ENCODE results near the gene SPACA4. TPM values are rescaled to one million over a fixed set of nuclear protein-coding genes. Genes with fewer than 3 reads are reported as not detected.

Gene SPACA4
- total RNA-seq, 1 experiment from 2014 or later = not detected

DNA sequence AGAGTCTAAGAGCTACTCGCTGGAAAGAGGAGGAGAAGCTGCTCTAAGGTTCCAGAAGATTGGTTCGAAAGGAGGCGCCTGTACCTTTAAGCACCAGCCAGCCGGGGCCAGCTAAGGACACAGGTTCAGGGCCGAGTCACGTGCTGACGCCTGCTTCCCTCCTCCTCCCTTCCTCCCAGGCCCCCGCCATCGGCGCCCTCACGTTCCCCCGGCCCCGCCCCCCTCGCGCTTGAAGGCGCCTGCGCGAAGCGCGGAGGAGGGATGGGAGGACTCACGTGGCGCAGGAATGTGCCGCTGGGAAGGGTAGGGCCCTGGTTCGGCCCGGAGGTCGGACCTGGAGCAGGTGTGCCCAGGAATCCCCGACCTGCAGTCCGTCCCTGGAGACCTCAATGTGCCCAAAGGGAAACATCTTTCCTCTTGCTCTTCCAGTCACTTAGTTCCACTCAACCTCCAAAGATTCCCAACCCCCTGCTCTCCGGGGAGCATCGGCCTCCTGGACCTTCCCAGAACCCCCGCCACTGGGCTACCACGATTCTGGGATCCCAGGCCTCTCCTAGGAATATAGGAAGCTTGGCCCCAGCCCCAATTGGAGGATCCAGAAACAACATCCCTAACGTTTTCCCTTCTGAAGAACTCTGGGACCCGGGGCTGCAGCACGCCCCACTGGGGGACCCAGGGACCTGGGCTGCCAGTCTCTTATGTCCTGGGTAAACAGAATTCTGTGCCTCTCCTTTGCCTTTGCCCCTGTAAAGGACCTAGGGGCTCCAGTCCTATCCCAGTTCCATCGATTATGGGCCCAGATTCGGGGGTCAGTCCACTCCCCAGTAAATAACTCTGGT, 28.1 kb downstream of the SPACA4 start:
- peaks cover 8% of the 10 kb centered on the region for H3K27me3 Mint-ChIP-seq (ENCODE audit: low read depth)
- H3K9me3 Mint-ChIP-seq = no peaks in the 10 kb centered on the region
- ChIA-PET POLR2A (interaction anchor here (0.7 to 1.1 kb wide), 4 partner anchors 10 to 19 kb away, joined by 3 to 8 read pairs (median 4); partner anchors contain the start of genes CA11, RPL18 and SPHK2), CTCF (interaction anchor here (0.6 to 2.3 kb wide), 6 partner anchors 11 to 208 kb away, joined by 3 to 8 read pairs (median 4); partner anchors contain the start of gene CA11)
- peak overlapping the region; percentile 95 for H3K27ac Mint-ChIP-seq
- ATAC-seq (peak; percentile 4), DNase-seq (ENCODE audit: low spot score) (peak; percentile 98)
- peaks cover 46% of the 10 kb centered on the region for H3K4me1 Mint-ChIP-seq
- peak overlapping the region; percentile 63 for H3K4me3 Mint-ChIP-seq
- peaks cover 5% of the 10 kb centered on the region; the same call in 1 of the 2 replicates for H3K36me3 Mint-ChIP-seq
- TF ChIP-seq ZNF671 (CRISPR knock-in tag; IDR thresholded peaks at IDR 0.05) = no peak
- TF ChIP-seq, protein P1, sequence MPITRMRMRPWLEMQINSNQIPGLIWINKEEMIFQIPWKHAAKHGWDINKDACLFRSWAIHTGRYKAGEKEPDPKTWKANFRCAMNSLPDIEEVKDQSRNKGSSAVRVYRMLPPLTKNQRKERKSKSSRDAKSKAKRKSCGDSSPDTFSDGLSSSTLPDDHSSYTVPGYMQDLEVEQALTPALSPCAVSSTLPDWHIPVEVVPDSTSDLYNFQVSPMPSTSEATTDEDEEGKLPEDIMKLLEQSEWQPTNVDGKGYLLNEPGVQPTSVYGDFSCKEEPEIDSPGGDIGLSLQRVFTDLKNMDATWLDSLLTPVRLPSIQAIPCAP (CRISPR knock-in tag; IDR thresholded peaks at IDR 0.05) = no peak
- TF ChIP-seq TEAD1 (CRISPR knock-in tag; IDR thresholded peaks at IDR 0.05) = peak; percentile 94
- TF ChIP-seq, protein P2, sequence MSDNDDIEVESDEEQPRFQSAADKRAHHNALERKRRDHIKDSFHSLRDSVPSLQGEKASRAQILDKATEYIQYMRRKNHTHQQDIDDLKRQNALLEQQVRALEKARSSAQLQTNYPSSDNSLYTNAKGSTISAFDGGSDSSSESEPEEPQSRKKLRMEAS (CRISPR knock-in tag; IDR thresholded peaks at IDR 0.05) = peak; percentile 82
- TF ChIP-seq JUN (CRISPR knock-in tag; IDR thresholded peaks at IDR 0.05) = no peak
- no peak for TF ChIP-seq EMX1 (CRISPR knock-in tag; IDR thresholded peaks at IDR 0.05)
- TF ChIP-seq, protein P3, sequence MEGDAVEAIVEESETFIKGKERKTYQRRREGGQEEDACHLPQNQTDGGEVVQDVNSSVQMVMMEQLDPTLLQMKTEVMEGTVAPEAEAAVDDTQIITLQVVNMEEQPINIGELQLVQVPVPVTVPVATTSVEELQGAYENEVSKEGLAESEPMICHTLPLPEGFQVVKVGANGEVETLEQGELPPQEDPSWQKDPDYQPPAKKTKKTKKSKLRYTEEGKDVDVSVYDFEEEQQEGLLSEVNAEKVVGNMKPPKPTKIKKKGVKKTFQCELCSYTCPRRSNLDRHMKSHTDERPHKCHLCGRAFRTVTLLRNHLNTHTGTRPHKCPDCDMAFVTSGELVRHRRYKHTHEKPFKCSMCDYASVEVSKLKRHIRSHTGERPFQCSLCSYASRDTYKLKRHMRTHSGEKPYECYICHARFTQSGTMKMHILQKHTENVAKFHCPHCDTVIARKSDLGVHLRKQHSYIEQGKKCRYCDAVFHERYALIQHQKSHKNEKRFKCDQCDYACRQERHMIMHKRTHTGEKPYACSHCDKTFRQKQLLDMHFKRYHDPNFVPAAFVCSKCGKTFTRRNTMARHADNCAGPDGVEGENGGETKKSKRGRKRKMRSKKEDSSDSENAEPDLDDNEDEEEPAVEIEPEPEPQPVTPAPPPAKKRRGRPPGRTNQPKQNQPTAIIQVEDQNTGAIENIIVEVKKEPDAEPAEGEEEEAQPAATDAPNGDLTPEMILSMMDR (IDR thresholded peaks at IDR 0.05) = no peak
- TF ChIP-seq, protein P4, sequence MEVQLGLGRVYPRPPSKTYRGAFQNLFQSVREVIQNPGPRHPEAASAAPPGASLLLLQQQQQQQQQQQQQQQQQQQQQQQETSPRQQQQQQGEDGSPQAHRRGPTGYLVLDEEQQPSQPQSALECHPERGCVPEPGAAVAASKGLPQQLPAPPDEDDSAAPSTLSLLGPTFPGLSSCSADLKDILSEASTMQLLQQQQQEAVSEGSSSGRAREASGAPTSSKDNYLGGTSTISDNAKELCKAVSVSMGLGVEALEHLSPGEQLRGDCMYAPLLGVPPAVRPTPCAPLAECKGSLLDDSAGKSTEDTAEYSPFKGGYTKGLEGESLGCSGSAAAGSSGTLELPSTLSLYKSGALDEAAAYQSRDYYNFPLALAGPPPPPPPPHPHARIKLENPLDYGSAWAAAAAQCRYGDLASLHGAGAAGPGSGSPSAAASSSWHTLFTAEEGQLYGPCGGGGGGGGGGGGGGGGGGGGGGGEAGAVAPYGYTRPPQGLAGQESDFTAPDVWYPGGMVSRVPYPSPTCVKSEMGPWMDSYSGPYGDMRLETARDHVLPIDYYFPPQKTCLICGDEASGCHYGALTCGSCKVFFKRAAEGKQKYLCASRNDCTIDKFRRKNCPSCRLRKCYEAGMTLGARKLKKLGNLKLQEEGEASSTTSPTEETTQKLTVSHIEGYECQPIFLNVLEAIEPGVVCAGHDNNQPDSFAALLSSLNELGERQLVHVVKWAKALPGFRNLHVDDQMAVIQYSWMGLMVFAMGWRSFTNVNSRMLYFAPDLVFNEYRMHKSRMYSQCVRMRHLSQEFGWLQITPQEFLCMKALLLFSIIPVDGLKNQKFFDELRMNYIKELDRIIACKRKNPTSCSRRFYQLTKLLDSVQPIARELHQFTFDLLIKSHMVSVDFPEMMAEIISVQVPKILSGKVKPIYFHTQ (CRISPR knock-in tag; IDR thresholded peaks at IDR 0.05) = no peak
- no peak for TF ChIP-seq ZNF416 (CRISPR knock-in tag; IDR thresholded peaks at IDR 0.05)
- no peak for TF ChIP-seq IRF2 (CRISPR knock-in tag; IDR thresholded peaks at IDR 0.05; ENCODE audit: borderline replicate concordance, low read depth)
- TF ChIP-seq, protein P5, sequence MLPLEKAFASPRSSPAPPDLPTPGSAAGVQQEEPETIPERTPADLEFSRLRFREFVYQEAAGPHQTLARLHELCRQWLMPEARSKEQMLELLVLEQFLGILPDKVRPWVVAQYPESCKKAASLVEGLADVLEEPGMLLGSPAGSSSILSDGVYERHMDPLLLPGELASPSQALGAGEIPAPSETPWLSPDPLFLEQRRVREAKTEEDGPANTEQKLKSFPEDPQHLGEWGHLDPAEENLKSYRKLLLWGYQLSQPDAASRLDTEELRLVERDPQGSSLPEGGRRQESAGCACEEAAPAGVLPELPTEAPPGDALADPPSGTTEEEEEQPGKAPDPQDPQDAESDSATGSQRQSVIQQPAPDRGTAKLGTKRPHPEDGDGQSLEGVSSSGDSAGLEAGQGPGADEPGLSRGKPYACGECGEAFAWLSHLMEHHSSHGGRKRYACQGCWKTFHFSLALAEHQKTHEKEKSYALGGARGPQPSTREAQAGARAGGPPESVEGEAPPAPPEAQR (CRISPR knock-in tag; IDR thresholded peaks at IDR 0.05) = no peak
- TF ChIP-seq, protein P6, sequence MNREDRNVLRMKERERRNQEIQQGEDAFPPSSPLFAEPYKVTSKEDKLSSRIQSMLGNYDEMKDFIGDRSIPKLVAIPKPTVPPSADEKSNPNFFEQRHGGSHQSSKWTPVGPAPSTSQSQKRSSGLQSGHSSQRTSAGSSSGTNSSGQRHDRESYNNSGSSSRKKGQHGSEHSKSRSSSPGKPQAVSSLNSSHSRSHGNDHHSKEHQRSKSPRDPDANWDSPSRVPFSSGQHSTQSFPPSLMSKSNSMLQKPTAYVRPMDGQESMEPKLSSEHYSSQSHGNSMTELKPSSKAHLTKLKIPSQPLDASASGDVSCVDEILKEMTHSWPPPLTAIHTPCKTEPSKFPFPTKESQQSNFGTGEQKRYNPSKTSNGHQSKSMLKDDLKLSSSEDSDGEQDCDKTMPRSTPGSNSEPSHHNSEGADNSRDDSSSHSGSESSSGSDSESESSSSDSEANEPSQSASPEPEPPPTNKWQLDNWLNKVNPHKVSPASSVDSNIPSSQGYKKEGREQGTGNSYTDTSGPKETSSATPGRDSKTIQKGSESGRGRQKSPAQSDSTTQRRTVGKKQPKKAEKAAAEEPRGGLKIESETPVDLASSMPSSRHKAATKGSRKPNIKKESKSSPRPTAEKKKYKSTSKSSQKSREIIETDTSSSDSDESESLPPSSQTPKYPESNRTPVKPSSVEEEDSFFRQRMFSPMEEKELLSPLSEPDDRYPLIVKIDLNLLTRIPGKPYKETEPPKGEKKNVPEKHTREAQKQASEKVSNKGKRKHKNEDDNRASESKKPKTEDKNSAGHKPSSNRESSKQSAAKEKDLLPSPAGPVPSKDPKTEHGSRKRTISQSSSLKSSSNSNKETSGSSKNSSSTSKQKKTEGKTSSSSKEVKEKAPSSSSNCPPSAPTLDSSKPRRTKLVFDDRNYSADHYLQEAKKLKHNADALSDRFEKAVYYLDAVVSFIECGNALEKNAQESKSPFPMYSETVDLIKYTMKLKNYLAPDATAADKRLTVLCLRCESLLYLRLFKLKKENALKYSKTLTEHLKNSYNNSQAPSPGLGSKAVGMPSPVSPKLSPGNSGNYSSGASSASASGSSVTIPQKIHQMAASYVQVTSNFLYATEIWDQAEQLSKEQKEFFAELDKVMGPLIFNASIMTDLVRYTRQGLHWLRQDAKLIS (CRISPR knock-in tag; IDR thresholded peaks at IDR 0.05; ENCODE audit: borderline replicate concordance) = no peak
- TF ChIP-seq, protein P7, sequence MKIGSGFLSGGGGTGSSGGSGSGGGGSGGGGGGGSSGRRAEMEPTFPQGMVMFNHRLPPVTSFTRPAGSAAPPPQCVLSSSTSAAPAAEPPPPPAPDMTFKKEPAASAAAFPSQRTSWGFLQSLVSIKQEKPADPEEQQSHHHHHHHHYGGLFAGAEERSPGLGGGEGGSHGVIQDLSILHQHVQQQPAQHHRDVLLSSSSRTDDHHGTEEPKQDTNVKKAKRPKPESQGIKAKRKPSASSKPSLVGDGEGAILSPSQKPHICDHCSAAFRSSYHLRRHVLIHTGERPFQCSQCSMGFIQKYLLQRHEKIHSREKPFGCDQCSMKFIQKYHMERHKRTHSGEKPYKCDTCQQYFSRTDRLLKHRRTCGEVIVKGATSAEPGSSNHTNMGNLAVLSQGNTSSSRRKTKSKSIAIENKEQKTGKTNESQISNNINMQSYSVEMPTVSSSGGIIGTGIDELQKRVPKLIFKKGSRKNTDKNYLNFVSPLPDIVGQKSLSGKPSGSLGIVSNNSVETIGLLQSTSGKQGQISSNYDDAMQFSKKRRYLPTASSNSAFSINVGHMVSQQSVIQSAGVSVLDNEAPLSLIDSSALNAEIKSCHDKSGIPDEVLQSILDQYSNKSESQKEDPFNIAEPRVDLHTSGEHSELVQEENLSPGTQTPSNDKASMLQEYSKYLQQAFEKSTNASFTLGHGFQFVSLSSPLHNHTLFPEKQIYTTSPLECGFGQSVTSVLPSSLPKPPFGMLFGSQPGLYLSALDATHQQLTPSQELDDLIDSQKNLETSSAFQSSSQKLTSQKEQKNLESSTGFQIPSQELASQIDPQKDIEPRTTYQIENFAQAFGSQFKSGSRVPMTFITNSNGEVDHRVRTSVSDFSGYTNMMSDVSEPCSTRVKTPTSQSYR (CRISPR knock-in tag; IDR thresholded peaks at IDR 0.05) = 0 out of 2 replicates have a peak, but pooled peaks have one; percentile 50
- TF ChIP-seq, protein P8, sequence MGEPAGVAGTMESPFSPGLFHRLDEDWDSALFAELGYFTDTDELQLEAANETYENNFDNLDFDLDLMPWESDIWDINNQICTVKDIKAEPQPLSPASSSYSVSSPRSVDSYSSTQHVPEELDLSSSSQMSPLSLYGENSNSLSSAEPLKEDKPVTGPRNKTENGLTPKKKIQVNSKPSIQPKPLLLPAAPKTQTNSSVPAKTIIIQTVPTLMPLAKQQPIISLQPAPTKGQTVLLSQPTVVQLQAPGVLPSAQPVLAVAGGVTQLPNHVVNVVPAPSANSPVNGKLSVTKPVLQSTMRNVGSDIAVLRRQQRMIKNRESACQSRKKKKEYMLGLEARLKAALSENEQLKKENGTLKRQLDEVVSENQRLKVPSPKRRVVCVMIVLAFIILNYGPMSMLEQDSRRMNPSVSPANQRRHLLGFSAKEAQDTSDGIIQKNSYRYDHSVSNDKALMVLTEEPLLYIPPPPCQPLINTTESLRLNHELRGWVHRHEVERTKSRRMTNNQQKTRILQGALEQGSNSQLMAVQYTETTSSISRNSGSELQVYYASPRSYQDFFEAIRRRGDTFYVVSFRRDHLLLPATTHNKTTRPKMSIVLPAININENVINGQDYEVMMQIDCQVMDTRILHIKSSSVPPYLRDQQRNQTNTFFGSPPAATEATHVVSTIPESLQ (CRISPR knock-in tag; IDR thresholded peaks at IDR 0.05) = no peak
- no peak for TF ChIP-seq OVOL2 (CRISPR knock-in tag; IDR thresholded peaks at IDR 0.05; ENCODE audit: borderline replicate concordance)
- TF ChIP-seq, protein P9, sequence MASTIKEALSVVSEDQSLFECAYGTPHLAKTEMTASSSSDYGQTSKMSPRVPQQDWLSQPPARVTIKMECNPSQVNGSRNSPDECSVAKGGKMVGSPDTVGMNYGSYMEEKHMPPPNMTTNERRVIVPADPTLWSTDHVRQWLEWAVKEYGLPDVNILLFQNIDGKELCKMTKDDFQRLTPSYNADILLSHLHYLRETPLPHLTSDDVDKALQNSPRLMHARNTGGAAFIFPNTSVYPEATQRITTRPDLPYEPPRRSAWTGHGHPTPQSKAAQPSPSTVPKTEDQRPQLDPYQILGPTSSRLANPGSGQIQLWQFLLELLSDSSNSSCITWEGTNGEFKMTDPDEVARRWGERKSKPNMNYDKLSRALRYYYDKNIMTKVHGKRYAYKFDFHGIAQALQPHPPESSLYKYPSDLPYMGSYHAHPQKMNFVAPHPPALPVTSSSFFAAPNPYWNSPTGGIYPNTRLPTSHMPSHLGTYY (CRISPR knock-in tag; IDR thresholded peaks at IDR 0.05) = no peak
- TF ChIP-seq SOX15 (CRISPR knock-in tag; IDR thresholded peaks at IDR 0.05) = no peak
- no peak for TF ChIP-seq ZNF121 (CRISPR knock-in tag; IDR thresholded peaks at IDR 0.05)
